H1 (cell line): ENCODE data around the gene MTF1. TPM values are rescaled to one million over a fixed set of nuclear protein-coding genes. Genes with fewer than 3 reads are reported as not detected.

Source experiments
- CTCF ChIA-PET: fragments of 300-600 bp; sonication (Branson Sonifier 250); formaldehyde crosslinking; loops from one replicate; lab custom pipeline; 2021; ENCODE audit not compliant: partially characterized antibody; lab: Charles Lee
- POLR2A ChIA-PET: fragments of 300-600 bp; sonication (Branson Sonifier 250); formaldehyde crosslinking; loops from one replicate; lab custom pipeline; 2021; ENCODE audit warnings: inconsistent platforms; ENCODE audit not compliant: partially characterized antibody; lab: Charles Lee
- DNase-seq, 2 experiments: peaks; one replicate each; pipeline versions ENCODE4 v3.0.0 to v3.0.0-alpha.2; 2010 to 2022; ENCODE audit warnings: low spot score in 2 of 2, low read depth in 1 of 2, mixed read lengths in 1 of 2
- FAIRE-seq: peaks from 2 replicates; lab custom pipeline; 2011; peaks lifted over from hg19 to GRCh38; lab: Jason Lieb, UNC
- H2AFZ ChIP-seq: 2 replicates; pipeline ENCODE4 v1.8.1; 2012; ENCODE audit warnings: low read length, inconsistent platforms
- H2AK5ac ChIP-seq: 2 replicates; pipeline ENCODE4 v1.6.1; 2013; ENCODE audit warnings: low read depth, low read length
- H2BK120ac ChIP-seq: replicated peaks from 2 replicates; pipeline ENCODE3; 2013; ENCODE audit warnings: low read depth, low read length, inconsistent platforms
- H2BK12ac ChIP-seq: 2 replicates; pipeline ENCODE4 v1.6.1; 2013; ENCODE audit warnings: low read depth, low read length
- H2BK15ac ChIP-seq: 2 replicates; pipeline ENCODE4 v1.6.1; 2013; ENCODE audit warnings: low read length
- H2BK20ac ChIP-seq: 2 replicates; pipeline ENCODE4 v1.6.1; 2013; ENCODE audit warnings: low read length
- H2BK5ac ChIP-seq: 2 replicates; pipeline ENCODE4 v1.6.1; 2013; ENCODE audit warnings: low read depth, low read length
- H3K14ac ChIP-seq: 2 replicates; pipeline ENCODE4 v1.6.1; 2013; ENCODE audit warnings: inconsistent platforms; ENCODE audit not compliant: insufficient read length
- H3K18ac ChIP-seq: 2 replicates; pipeline ENCODE4 v1.6.1; 2013; ENCODE audit warnings: low read length; ENCODE audit errors: extremely low read depth
- H3K23ac ChIP-seq: 2 replicates; pipeline ENCODE4 v1.6.1; 2013; ENCODE audit warnings: inconsistent platforms; ENCODE audit not compliant: insufficient read length
- H3K23me2 ChIP-seq: 2 replicates; pipeline ENCODE4 v1.6.1; 2013; ENCODE audit warnings: low read depth, low read length
- H3K27ac ChIP-seq: 2 replicates; pipeline ENCODE4 v1.6.1; 2011; ENCODE audit warnings: low read depth, low read length, inconsistent platforms
- H3K27me3 ChIP-seq, 4 experiments: replicated peaks in 1 of 4; 1 replicate in 1 of 4; 2 replicates in 3 of 4; pipeline versions ENCODE4 v1.6.1 to v1.8.1; 2011 to 2013; ENCODE audit warnings: low read length in 3 of 4, mild to moderate bottlenecking in 3 of 4, inconsistent platforms in 2 of 4, mixed read lengths in 2 of 4, moderate library complexity in 1 of 4; ENCODE audit not compliant: control insufficient read depth in 3 of 4, insufficient read depth in 3 of 4; ENCODE audit errors: extremely low read depth in 1 of 4
- H3K36me3 ChIP-seq, 4 experiments: 2 replicates each; pipeline versions ENCODE4 v1.6.1 to v1.8.1; 2011 to 2013; ENCODE audit warnings: mild to moderate bottlenecking in 4 of 4, low read length in 3 of 4, moderate library complexity in 2 of 4, control low read depth in 1 of 4, inconsistent platforms in 1 of 4; ENCODE audit not compliant: insufficient read depth in 4 of 4, control insufficient read depth in 2 of 4
- H3K4ac ChIP-seq: replicated peaks from 2 replicates; pipeline ENCODE3; 2013; ENCODE audit warnings: low read length, low read depth, mixed read lengths, inconsistent platforms; ENCODE audit not compliant: insufficient read length
- H3K4me1 ChIP-seq, 4 experiments: replicated peaks in 1 of 4; 1 replicate in 1 of 4; 2 replicates in 3 of 4; pipeline versions ENCODE4 v1.6.1 to v1.8.1; 2011 to 2013; ENCODE audit warnings: low read length in 3 of 4, inconsistent platforms in 2 of 4, mixed read lengths in 1 of 4; ENCODE audit not compliant: insufficient read depth in 4 of 4, control insufficient read depth in 3 of 4
- H3K4me2 ChIP-seq, 2 experiments: 2 replicates each; pipeline versions ENCODE4 v1.6.1 to v1.8.1; 2011 to 2013; ENCODE audit warnings: low read depth in 2 of 2, low read length in 2 of 2, control low read depth in 1 of 2, inconsistent platforms in 1 of 2, mild to moderate bottlenecking in 1 of 2; ENCODE audit not compliant: insufficient read depth in 1 of 2
- H3K4me3 ChIP-seq, 4 experiments: fragments of 200-600, 300-600 bp in 1 of 4; sonication (generic), shearing (Covaris generic), sonication (Bioruptor Twin) in 1 of 4; 2 replicates each; pipeline versions ENCODE4 v1.5.1 to v1.8.1; 2011 to 2016; ENCODE audit warnings: low read length in 4 of 4, low read depth in 3 of 4, control low read depth in 2 of 4, inconsistent platforms in 2 of 4, mild to moderate bottlenecking in 2 of 4, mixed read lengths in 1 of 4, moderate library complexity in 1 of 4; ENCODE audit not compliant: insufficient read depth in 2 of 4; ENCODE audit errors: extremely low read depth in 1 of 4
- H3K56ac ChIP-seq: replicated peaks from 2 replicates; pipeline ENCODE3; 2013; ENCODE audit warnings: low read depth, mild to moderate bottlenecking, mixed read lengths, low read length, inconsistent platforms; ENCODE audit not compliant: insufficient read length
- H3K79me1 ChIP-seq: 2 replicates; pipeline ENCODE4 v1.6.1; 2013; ENCODE audit warnings: low read depth, low read length, control low read depth
- H3K79me2 ChIP-seq, 2 experiments: 2 replicates each; pipeline versions ENCODE4 v1.6.1 to v1.8.1; 2012 to 2013; ENCODE audit warnings: low read length in 2 of 2, mild to moderate bottlenecking in 2 of 2, inconsistent platforms in 1 of 2; ENCODE audit not compliant: insufficient read depth in 2 of 2, control insufficient read depth in 1 of 2
- H3K9ac ChIP-seq, 4 experiments: replicated peaks in 1 of 4; 1 replicate in 1 of 4; 2 replicates in 3 of 4; pipeline versions ENCODE4 v1.6.1 to v1.8.1; 2011 to 2013; ENCODE audit warnings: low read depth in 3 of 4, low read length in 3 of 4, control low read depth in 2 of 4, mild to moderate bottlenecking in 2 of 4, moderate library complexity in 2 of 4, inconsistent platforms in 1 of 4; ENCODE audit errors: extremely low read depth in 1 of 4
- H3K9me3 ChIP-seq, 2 experiments: 2 replicates each; pipeline versions ENCODE4 v1.6.1 to v1.8.1; 2012 to 2013; ENCODE audit warnings: mild to moderate bottlenecking in 2 of 2, moderate library complexity in 2 of 2, control low read depth in 1 of 2, inconsistent platforms in 1 of 2, low read depth in 1 of 2, low read length in 1 of 2, mixed read lengths in 1 of 2; ENCODE audit not compliant: insufficient read depth in 2 of 2
- H4K20me1 ChIP-seq, 2 experiments: replicated peaks in 1 of 2; 2 replicates each; pipeline versions ENCODE3 to v1.8.1; 2011 to 2013; ENCODE audit warnings: inconsistent platforms in 2 of 2, low read length in 2 of 2, mild to moderate bottlenecking in 1 of 2; ENCODE audit not compliant: insufficient read depth in 2 of 2, control insufficient read depth in 1 of 2
- H4K5ac ChIP-seq: 2 replicates; pipeline ENCODE4 v1.6.1; 2013; ENCODE audit warnings: low read length, low read depth, mixed read lengths, inconsistent platforms; ENCODE audit not compliant: insufficient read length
- H4K8ac ChIP-seq: 2 replicates; pipeline ENCODE4 v1.8.0; 2013; ENCODE audit warnings: mild to moderate bottlenecking, moderate library complexity, low read length, inconsistent platforms; ENCODE audit not compliant: insufficient read depth; ENCODE audit errors: extremely low read depth
- H4K91ac ChIP-seq: replicated peaks from 2 replicates; pipeline ENCODE3; 2013; ENCODE audit warnings: low read length, mixed read lengths, inconsistent platforms; ENCODE audit not compliant: insufficient read length
- ATF2 ChIP-seq: IDR thresholded peaks from 2 replicates; pipeline ENCODE4 v1.6.1; 2012; ENCODE audit warnings: low read length, inconsistent platforms
- CTCF ChIP-seq, 3 experiments: IDR thresholded peaks; 1 replicate in 2 of 3; 2 replicates in 1 of 3; pipeline versions ENCODE4 v1.5.1 to v1.6.1; 2011; ENCODE audit warnings: low read length in 3 of 3, mild to moderate bottlenecking in 3 of 3, inconsistent platforms in 2 of 3, low read depth in 1 of 3, moderate library complexity in 1 of 3; ENCODE audit not compliant: insufficient read depth in 1 of 3; ENCODE audit errors: control extremely low read depth in 1 of 3
- SIRT6 ChIP-seq: IDR thresholded peaks from one replicate; pipeline ENCODE4 v1.7.1; 2012; ENCODE audit warnings: low read length, inconsistent platforms
- WGBS, 2 experiments: shearing (Covaris generic) in 1 of 2; methylation state at CpG; one replicate each; pipeline versions ENCODE4 v1.1.6 to v1.1.7; 2013 to 2015; ENCODE audit warnings: low lambda C conversion rate in 2 of 2, mixed read lengths in 2 of 2, inconsistent platforms in 1 of 2, low coverage in 1 of 2, missing lambda C conversion rate in 1 of 2; ENCODE audit not compliant: insufficient replicate concordance in 2 of 2, insufficient coverage in 1 of 2, insufficient read length in 1 of 2; ENCODE audit errors: extremely low coverage in 1 of 2, missing lambda C conversion rate in 1 of 2; 5-methylcytosine and 5-hydroxymethylcytosine counted together
- polyA plus RNA-seq, 7 experiments: library from polyadenylated mRNA; depleted of rRNA in 3 of 7; stranded (reverse) in 5 of 7; unstranded in 2 of 7; fragments of >200 nt in 5 of 7; fragments of 200-250 nt in 2 of 7; gene quantifications; 1 replicate in 5 of 7; 2 replicates in 1 of 7; 4 replicates in 1 of 7; pipeline versions ENCODE4 v1.2.1 to v1.2.3, GENCODE V29; 2011 to 2013; ENCODE audit warnings: missing spikeins in 2 of 7, mixed read lengths in 2 of 7
- total RNA-seq: library from RNA; stranded (reverse); fragmentation: NEBNext Ultra II Directional; extraction: Animal tissue kit (Norgen Biotek cat#: 25700); gene quantifications from 2 replicates; pipeline ENCODE4 v1.2.1, GENCODE V29; 2021

The MTF1 gene
- total and polyA plus RNA-seq, 2 of the 8 experiments (the other 6 are each of a cell fraction or from before 2014, with no cell fraction given): 4.0 to 15.5 TPM

GRCh38 chr1:37854406-37854805, 5.0 kb downstream of the MTF1 start:
- no peak overlapping the region for H2AFZ ChIP-seq
- DNase-seq: no peak
- H3K9me3 ChIP-seq: no peaks in the 10 kb centered on the region
- no peak overlapping the region for H2BK20ac ChIP-seq
- no peak overlapping the region for H3K4ac ChIP-seq
- TF ChIP-seq ATF2: no peak
- TF ChIP-seq CTCF (IDR thresholded peaks at IDR 0.05; ENCODE audit: control extremely low read depth in 1 of 3, insufficient read depth in 1 of 3, low read depth in 1 of 3, low read length in 3 of 3): no peak
- TF ChIP-seq SIRT6: no peak
- TF ChIP-seq, all 59 proteins: peak for 0
- Histone ChIP-seq H3K27ac (no peak overlapping the region), H2BK5ac (no peak overlapping the region), H2AK5ac (no peak overlapping the region), H3K79me2 (peaks cover 0 to 46% of the 10 kb centered on the region in 2 experiments; a peak in 3 of 4 replicates), H3K23ac (no peak overlapping the region), H3K36me3 (peaks cover 5 to 11% (median 8%) of the 10 kb centered on the region in 4 experiments; a peak in 6 of 8 replicates), H3K23me2 (no peaks in the 10 kb centered on the region; the same call in 1 of the 2 replicates), H2BK120ac (no peak overlapping the region), H4K91ac (no peak overlapping the region), H2BK15ac (no peak overlapping the region), H3K27me3 (no peaks in the 10 kb centered on the region), H4K8ac (no peak overlapping the region), H3K56ac (no peak overlapping the region), H2BK12ac (no peak overlapping the region), H3K4me1 (no peaks in the 10 kb centered on the region), H4K5ac (no peak overlapping the region), H3K4me2 (no peak overlapping the region), H4K20me1 (peaks cover 0 to 6% of the 10 kb centered on the region in 2 experiments), H3K79me1 (0 out of 2 replicates have a peak, but pooled peaks cover 7% of the 10 kb centered on the region), H3K18ac (no peak overlapping the region), H3K4me3 (no peak overlapping the region), H3K9ac (no peak overlapping the region), H3K14ac (no peak overlapping the region)
- CTCF ChIA-PET: no interaction called here
- POLR2A ChIA-PET: interaction anchor here (1.3 kb wide), 1 partner anchor 47 kb away, joined by 3 read pairs; the partner anchor contains the start of gene C1orf122
- 97% methylated on average over 6 of the region's 6 CpGs; no CpG with 5 or more reads in 1 of the 2 experiments for WGBS, 2 experiments
- FAIRE-seq: no peak
